Endothelial cell of umbilical vein (primary cell): ENCODE results near the gene TPP2. TPM values are rescaled to one million over a fixed set of nuclear protein-coding genes. Genes with fewer than 3 reads are reported as not detected.

Source experiments
- BruUV-seq: library from RNA; stranded (reverse); fragments of 400-500 nt; replicated peaks from 2 replicates; lab custom pipeline; 2021; lab: Mats Ljungman, UMichigan
- CTCF ChIA-PET: fragments of 300-600, 350-600 bp; sonication (Branson Sonifier 250); formaldehyde crosslinking; loops from one replicate; lab custom pipeline; 2021; ENCODE audit warnings: antibody characterized with exemption, inconsistent platforms; lab: Charles Lee
- POLR2A ChIA-PET: fragments of 300-600, 350-600 bp; sonication (Branson Sonifier 250); formaldehyde crosslinking; loops from one replicate; lab custom pipeline; 2021; ENCODE audit warnings: antibody characterized with exemption, inconsistent platforms; lab: Charles Lee
- DNase-seq: peaks from one replicate; pipeline ENCODE4 v3.0.0-alpha.2; 2011; ENCODE audit warnings: low read depth, low spot score
- FAIRE-seq: peaks from 2 replicates; lab custom pipeline; 2011; peaks lifted over from hg19 to GRCh38; lab: Jason Lieb, UNC
- H2AFZ ChIP-seq: 2 replicates; pipeline ENCODE4 v1.6.0; 2012; ENCODE audit warnings: low read depth, low read length, control low read depth, inconsistent platforms
- H3K27ac ChIP-seq: 2 replicates; pipeline ENCODE4 v1.5.1; 2011; ENCODE audit warnings: low read depth, mild to moderate bottlenecking, control low read depth, low read length, moderate library complexity; ENCODE audit not compliant: insufficient read depth
- H3K27me3 ChIP-seq, 2 experiments: 2 replicates each; pipeline versions ENCODE4 v1.6.0 to v1.6.1; 2011; ENCODE audit warnings: low read length in 2 of 2, mixed read lengths in 1 of 2; ENCODE audit not compliant: control insufficient read depth in 2 of 2, insufficient read depth in 2 of 2
- H3K36me3 ChIP-seq, 2 experiments: 2 replicates in 1 of 2; 3 replicates in 1 of 2; pipeline ENCODE4 v1.5.1; 2011; ENCODE audit warnings: low read length in 2 of 2, mild to moderate bottlenecking in 1 of 2, moderate library complexity in 1 of 2; ENCODE audit not compliant: control insufficient read depth in 2 of 2, insufficient read depth in 2 of 2; ENCODE audit errors: extremely low read depth in 1 of 2
- H3K4me1 ChIP-seq: 3 replicates; pipeline ENCODE4 v1.5.1; 2011; ENCODE audit warnings: mild to moderate bottlenecking, low read length; ENCODE audit not compliant: control insufficient read depth, insufficient read depth; ENCODE audit errors: extremely low read depth
- H3K4me2 ChIP-seq: 2 replicates; pipeline ENCODE4 v1.6.1; 2011; ENCODE audit warnings: low read length, control low read depth, mixed read lengths; ENCODE audit not compliant: insufficient read depth
- H3K4me3 ChIP-seq, 3 experiments: fragments of 200-600 bp in 1 of 3; sonication (generic), shearing (Covaris generic) in 1 of 3; replicated peaks in 1 of 3; 2 replicates each; pipeline ENCODE4 v1.5.1; 2011 to 2016; ENCODE audit warnings: control low read depth in 3 of 3, low read length in 3 of 3, mild to moderate bottlenecking in 2 of 3, inconsistent platforms in 1 of 3, low read depth in 1 of 3, moderate library complexity in 1 of 3; ENCODE audit not compliant: insufficient read depth in 1 of 3
- H3K79me2 ChIP-seq: 2 replicates; pipeline ENCODE4 v1.6.0; 2012; ENCODE audit warnings: low read length, inconsistent platforms; ENCODE audit not compliant: control insufficient read depth, insufficient read depth
- H3K9ac ChIP-seq: replicated peaks from 2 replicates; pipeline ENCODE3; 2011; ENCODE audit warnings: low read length, control low read depth; ENCODE audit not compliant: insufficient read depth; ENCODE audit errors: extremely low read depth
- H3K9me1 ChIP-seq: replicated peaks from 3 replicates; pipeline ENCODE4 v1.6.0; 2011; ENCODE audit warnings: mild to moderate bottlenecking, low read length; ENCODE audit not compliant: control insufficient read depth, insufficient read depth; ENCODE audit errors: extremely low read depth
- H3K9me3 ChIP-seq: replicated peaks from 2 replicates; pipeline ENCODE4 v1.5.1; 2012; ENCODE audit warnings: low read length, inconsistent platforms; ENCODE audit not compliant: control insufficient read depth, insufficient read depth
- H4K20me1 ChIP-seq: replicated peaks from 2 replicates; pipeline ENCODE3; 2011; ENCODE audit warnings: mild to moderate bottlenecking, low read length; ENCODE audit not compliant: control insufficient read depth, insufficient read depth; ENCODE audit errors: extremely low read depth
- EZH2 ChIP-seq: IDR thresholded peaks from 2 replicates; pipeline ENCODE4 v1.6.1; 2012; ENCODE audit warnings: borderline replicate concordance, low read depth, mild to moderate bottlenecking, moderate library complexity, low read length, inconsistent platforms; ENCODE audit not compliant: severe bottlenecking
- FOS ChIP-seq: IDR thresholded peaks from 2 replicates; pipeline ENCODE4 v1.6.1; 2011; ENCODE audit warnings: mild to moderate bottlenecking, low read length, moderate library complexity, borderline replicate concordance; ENCODE audit not compliant: insufficient read depth
- GATA2 ChIP-seq: IDR thresholded peaks from 2 replicates; pipeline ENCODE4 v1.7.0; 2011; ENCODE audit warnings: low read depth, mild to moderate bottlenecking, moderate library complexity, mixed read lengths, low read length; ENCODE audit not compliant: insufficient read length, insufficient read depth
- JUN ChIP-seq: IDR thresholded peaks from 2 replicates; pipeline ENCODE4 v1.6.1; 2011; ENCODE audit warnings: borderline replicate concordance, low read depth; ENCODE audit not compliant: insufficient read length, insufficient read depth
- MYC ChIP-seq: IDR thresholded peaks from one replicate; pipeline ENCODE4 v1.6.1; 2011; ENCODE audit warnings: mild to moderate bottlenecking, low read depth, low read length
- POLR2A ChIP-seq: IDR thresholded peaks from 2 replicates; pipeline ENCODE4 v1.6.1; 2012; ENCODE audit warnings: low read depth, mild to moderate bottlenecking, control low read depth, low read length
- POLR2AphosphoS5 ChIP-seq: IDR thresholded peaks from 2 replicates; pipeline ENCODE4 v1.6.1; 2012; ENCODE audit warnings: low read depth, mild to moderate bottlenecking, control low read depth, low read length, moderate library complexity; ENCODE audit not compliant: insufficient read depth
- dilution Hi-C: fragments of 300-500 bp; cut with MboI; formaldehyde crosslinking; loops from one replicate; pipeline ENCODE4 v1.15.0; 2019; ENCODE audit warnings: low sequenced_read_pairs; ENCODE audit not compliant: extremely low pct_ligation_motif_present
- intact Hi-C: fragments of 100-400 bp; cut with micrococcal nuclease; formaldehyde crosslinking; loops from one replicate; pipeline ENCODE4 v1.10.0; 2022
- polyA plus RNA-seq, 4 experiments: library from polyadenylated mRNA; depleted of rRNA in 3 of 4; stranded (reverse) in 3 of 4; unstranded in 1 of 4; fragments of >200 nt; gene quantifications; 2 replicates each; pipeline versions ENCODE4 v1.2.1 to v1.2.3, GENCODE V29; 2011 to 2012; ENCODE audit warnings: missing spikeins in 1 of 4
- total RNA-seq: library from RNA; stranded (reverse); gene quantifications from 2 replicates; pipeline ENCODE4 v1.2.3, GENCODE V29; 2021
- TF ChIP-seq, protein P1 (sequence below), 2 donors: IDR thresholded peaks; 1 replicate in 1 of 2; 2 replicates in 1 of 2; pipeline ENCODE4 v1.5.1; 2011; ENCODE audit warnings: low read length in 2 of 2, mild to moderate bottlenecking in 2 of 2, moderate library complexity in 2 of 2, control low read depth in 1 of 2, inconsistent platforms in 1 of 2, low read depth in 1 of 2; ENCODE audit not compliant: insufficient read depth in 1 of 2; ENCODE audit errors: extremely low read depth in 1 of 2
- TF ChIP-seq, protein P2 (sequence below): IDR thresholded peaks from 2 replicates; pipeline ENCODE4 v1.6.1; 2011; ENCODE audit not compliant: insufficient read depth, insufficient read length

Gene TPP2
- total and polyA plus RNA-seq, 2 donors (not counting 3 experiments of a cell fraction or from before 2014, with no cell fraction given): 11.5 to 46.7 TPM

DNA sequence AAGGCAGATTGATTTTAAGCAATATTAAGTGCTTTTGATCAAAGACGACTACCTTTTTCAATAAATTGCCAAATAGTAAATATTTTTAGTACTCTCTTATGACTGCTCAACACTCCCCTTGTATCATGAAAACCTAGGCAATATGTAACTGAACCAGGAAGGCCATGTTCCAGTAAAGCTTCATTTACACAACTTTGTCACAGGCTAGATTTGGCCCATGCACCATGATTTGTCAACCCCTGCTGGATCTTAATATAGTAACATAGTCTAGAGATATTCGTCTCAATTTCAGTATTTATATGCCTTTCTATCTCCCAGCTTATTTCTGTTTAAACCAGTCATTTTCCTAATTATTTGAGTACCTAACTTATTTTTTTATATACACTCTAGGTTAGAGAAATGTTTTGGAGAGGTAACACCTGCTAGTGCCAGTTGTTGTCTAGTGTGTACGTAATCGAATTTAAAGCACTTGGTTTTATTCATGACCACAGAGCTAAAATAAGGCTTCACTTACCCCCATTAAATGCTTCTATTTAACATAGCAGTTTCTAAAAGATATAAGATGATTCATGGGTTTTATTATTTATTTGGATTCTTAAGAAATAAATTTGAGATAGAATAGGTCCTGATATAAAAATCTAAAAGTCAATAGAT is 21.0 kb downstream of the TPP2 start:
- dilution Hi-C loops: no loop called here

More for the DNA sequence above, 21.0 kb downstream of the TPP2 start:
- Histone ChIP-seq H3K9me3 (no peaks in the 10 kb centered on the region), H3K27ac (no peak overlapping the region), H2AFZ (no peak overlapping the region), H3K9me1 (no peaks in the 10 kb centered on the region), H3K79me2 (peaks cover 10% of the 10 kb centered on the region), H3K36me3 (peaks cover 5 to 10% of the 10 kb centered on the region in 2 experiments), H3K9ac (no peak overlapping the region), H3K4me3 (no peak overlapping the region), H4K20me1 (no peaks in the 10 kb centered on the region), H3K4me2 (no peak overlapping the region), H3K27me3 (no peaks in the 10 kb centered on the region), H3K4me1 (no peaks in the 10 kb centered on the region)
- BruUV-seq: no TSS peak
- DNase-seq (no peak), FAIRE-seq (no peak)
- CTCF ChIA-PET: no interaction called here
- no peak for TF ChIP-seq JUN
- TF ChIP-seq POLR2AphosphoS5: no peak
- no peak for TF ChIP-seq FOS
- TF ChIP-seq, protein P1, sequence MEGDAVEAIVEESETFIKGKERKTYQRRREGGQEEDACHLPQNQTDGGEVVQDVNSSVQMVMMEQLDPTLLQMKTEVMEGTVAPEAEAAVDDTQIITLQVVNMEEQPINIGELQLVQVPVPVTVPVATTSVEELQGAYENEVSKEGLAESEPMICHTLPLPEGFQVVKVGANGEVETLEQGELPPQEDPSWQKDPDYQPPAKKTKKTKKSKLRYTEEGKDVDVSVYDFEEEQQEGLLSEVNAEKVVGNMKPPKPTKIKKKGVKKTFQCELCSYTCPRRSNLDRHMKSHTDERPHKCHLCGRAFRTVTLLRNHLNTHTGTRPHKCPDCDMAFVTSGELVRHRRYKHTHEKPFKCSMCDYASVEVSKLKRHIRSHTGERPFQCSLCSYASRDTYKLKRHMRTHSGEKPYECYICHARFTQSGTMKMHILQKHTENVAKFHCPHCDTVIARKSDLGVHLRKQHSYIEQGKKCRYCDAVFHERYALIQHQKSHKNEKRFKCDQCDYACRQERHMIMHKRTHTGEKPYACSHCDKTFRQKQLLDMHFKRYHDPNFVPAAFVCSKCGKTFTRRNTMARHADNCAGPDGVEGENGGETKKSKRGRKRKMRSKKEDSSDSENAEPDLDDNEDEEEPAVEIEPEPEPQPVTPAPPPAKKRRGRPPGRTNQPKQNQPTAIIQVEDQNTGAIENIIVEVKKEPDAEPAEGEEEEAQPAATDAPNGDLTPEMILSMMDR (IDR thresholded peaks at IDR 0.05; ENCODE audit: extremely low read depth in 1 of 2, insufficient read depth in 1 of 2, low read depth in 1 of 2, low read length in 2 of 2): no peak
- TF ChIP-seq MYC: no peak
- TF ChIP-seq GATA2: no peak
- no peak for TF ChIP-seq POLR2A
- no peak for TF ChIP-seq EZH2
- TF ChIP-seq, protein P2, sequence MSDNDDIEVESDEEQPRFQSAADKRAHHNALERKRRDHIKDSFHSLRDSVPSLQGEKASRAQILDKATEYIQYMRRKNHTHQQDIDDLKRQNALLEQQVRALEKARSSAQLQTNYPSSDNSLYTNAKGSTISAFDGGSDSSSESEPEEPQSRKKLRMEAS: no peak
- intact Hi-C loops: no loop called here
- POLR2A ChIA-PET: no interaction called here
